ENCODE data around the gene RNF220. TPM values are rescaled to one million over a fixed set of nuclear protein-coding genes. Genes with fewer than 3 reads are reported as not detected.

Gene RNF220
- total RNA-seq, 2 donors from 2014 or later, result 63.9 to 64.3 TPM

GRCh38 chr1:44636083-44636687, 231.1 kb downstream of the RNF220 start:
- ATAC-seq (no peak), DNase-seq (no peak)
- intact Hi-C loops (cut with DNase I, micrococcal nuclease), result no loop called here

DNA sequence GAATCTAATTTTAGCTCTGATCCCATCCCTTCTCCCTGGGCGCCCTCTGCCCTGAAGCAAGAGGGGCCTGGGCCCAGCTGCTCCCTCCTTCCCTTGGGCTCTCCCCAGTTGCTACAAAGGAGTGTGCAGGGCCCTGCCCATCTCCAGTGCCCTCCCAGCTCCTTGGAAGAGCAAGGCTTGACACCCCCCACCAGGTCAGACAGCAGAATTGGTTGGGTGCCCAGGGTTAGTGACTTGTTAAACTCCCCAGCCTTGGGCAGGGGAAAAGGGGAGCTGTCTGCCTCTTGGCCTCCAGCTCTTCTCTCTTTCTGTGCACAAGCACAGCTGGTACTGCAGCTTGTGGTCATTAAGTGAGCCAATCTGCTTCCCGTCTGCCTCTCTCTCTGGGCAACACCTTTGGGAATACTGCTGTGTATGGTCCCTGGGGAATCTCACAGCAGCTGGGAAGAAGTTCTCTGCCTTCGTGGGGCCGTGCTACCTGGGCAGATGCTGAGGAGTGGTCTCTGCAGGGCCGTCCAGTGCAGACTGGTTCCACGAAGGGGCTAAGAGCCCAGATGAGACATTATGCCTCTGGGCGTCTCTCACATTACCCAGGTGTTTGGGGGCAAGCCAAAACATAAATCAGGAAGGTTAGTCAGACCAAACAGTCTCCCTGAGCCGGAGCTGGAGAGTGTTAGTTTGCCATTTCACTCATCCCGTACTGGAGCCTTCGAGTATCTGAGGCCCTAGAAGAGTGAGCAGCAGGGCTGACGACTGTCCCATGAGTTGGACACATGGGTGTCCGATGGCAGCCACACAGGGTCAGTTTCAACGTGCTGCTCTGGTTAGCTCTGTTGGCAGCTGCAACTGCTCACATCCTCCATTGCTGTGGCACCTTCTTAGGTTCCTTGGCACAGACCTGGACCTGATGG, 231.9 kb downstream of the RNF220 start:
- intact Hi-C loops (cut with DNase I, micrococcal nuclease), result no loop called here
- ATAC-seq, result no peak
- DNase-seq, result no peak

GRCh38 chr1:44637702-44638411, 232.8 kb downstream of the RNF220 start:
- intact Hi-C loops (cut with DNase I, micrococcal nuclease), result no loop called here
- ATAC-seq, result no peak
- DNase-seq, result no peak

GRCh38 chr1:44640200-44640853, 235.3 kb downstream of the RNF220 start:
- intact Hi-C loops (cut with DNase I, micrococcal nuclease), result no loop called here
- no peak for DNase-seq
- no peak for ATAC-seq

DNA sequence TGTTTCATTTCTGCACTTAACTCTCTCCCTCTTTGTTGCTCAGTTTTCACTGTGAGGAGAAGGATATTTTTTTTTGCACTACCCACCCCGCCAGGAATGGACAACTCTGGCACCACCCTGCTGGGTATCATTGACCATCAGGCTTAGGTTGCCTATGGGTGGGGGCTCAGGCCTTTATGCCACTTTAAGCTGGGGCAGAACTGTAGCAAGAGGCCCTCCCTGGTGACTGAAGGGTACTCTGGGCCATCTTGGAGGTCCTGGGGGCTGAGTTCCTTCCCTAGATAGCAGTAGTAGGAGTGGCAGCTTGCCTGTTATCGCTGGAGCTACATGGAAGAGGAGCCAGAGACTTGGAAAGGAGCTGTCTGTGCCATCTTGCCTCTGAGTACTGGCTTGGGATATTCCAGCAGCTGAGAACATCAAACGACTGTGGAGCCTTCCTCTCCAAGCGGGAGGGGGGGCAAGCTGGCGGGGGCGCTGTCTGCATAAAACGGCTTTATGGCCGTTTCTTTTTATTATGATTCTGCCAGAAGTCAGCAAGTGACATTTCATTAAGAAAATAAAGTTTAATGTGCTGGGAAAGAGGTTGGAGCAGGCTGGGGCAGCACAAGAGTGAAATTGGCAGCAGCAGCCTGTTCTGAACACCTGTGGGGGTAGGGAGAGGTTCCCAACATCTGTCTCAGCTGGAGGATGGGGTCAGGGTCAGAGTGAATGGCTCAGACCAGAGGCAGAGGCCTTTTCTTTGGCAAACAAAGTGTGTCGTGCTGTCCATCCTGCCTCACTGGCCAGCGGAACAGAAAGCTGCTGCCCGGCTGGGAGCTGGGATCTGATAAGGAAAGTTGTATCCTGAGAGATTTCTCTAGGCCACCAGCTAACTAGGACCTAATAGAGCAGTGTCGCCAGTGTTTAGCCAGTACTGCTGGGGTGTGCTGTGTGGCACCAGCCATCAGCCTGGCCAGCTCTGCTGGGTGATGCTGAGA, 236.4 kb downstream of the RNF220 start:
- intact Hi-C loops (cut with DNase I, micrococcal nuclease), result no loop called here
- no peak for DNase-seq

GRCh38 chr1:44642255-44642654, 237.2 kb downstream of the RNF220 start:
- DNase-seq (no peak), ATAC-seq (no peak)
- intact Hi-C loops (cut with DNase I, micrococcal nuclease), result no loop called here

More for the DNA sequence above, 236.4 kb downstream of the RNF220 start:
- ATAC-seq, result no peak

- intact Hi-C loops (cut with DNase I, micrococcal nuclease), result no loop called here
- no peak for DNase-seq
- ATAC-seq, result no peak
Measured at GRCh38 chr1:44642925-44643324, 237.9 kb downstream of the RNF220 start.

DNA sequence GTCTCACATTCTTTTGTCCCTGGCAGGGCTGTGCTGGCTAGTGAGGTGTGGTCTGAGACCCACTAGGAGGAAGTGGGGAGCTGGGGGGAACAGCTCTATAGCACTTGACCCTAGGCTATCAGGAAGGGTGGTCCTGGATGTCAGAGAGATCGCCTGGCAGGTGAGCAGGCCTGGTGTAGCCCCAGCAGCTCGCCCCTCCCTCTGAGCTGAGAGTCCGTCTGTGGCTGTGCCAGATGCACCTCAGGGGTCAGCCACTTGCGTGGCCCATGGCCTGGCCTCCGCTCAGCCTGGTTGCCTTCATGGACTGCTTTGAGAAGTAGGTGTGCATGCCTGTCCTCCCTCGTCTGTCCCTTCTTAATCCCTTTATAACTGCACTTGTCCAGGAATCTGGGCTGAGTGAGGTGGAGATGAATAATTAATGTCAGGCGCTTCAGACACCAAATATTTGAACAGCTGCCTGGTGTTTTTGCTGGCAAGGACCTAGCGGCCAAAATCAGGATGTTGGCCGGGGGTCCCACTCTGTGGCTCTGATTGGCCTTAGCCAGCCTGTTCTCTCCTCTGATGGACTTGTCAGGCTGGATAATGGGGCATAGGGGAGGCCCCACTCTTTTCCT, 238.8 kb downstream of the RNF220 start:
- intact Hi-C loops (cut with DNase I, micrococcal nuclease), result no loop called here
- DNase-seq (no peak), ATAC-seq (no peak)

- intact Hi-C loops (cut with DNase I, micrococcal nuclease), result no loop called here
- no peak for ATAC-seq
Measured at GRCh38 chr1:44644806-44645205, 239.8 kb downstream of the RNF220 start.

GRCh38 chr1:44645476-44646244, 240.6 kb downstream of the RNF220 start:
- DNase-seq (peak; percentile 30 to 64), ATAC-seq (peak; percentile 9)
- intact Hi-C loops (cut with DNase I, micrococcal nuclease), result no loop called here

More at GRCh38 chr1:44644806-44645205, 239.8 kb downstream of the RNF220 start:
- no peak for DNase-seq

DNA sequence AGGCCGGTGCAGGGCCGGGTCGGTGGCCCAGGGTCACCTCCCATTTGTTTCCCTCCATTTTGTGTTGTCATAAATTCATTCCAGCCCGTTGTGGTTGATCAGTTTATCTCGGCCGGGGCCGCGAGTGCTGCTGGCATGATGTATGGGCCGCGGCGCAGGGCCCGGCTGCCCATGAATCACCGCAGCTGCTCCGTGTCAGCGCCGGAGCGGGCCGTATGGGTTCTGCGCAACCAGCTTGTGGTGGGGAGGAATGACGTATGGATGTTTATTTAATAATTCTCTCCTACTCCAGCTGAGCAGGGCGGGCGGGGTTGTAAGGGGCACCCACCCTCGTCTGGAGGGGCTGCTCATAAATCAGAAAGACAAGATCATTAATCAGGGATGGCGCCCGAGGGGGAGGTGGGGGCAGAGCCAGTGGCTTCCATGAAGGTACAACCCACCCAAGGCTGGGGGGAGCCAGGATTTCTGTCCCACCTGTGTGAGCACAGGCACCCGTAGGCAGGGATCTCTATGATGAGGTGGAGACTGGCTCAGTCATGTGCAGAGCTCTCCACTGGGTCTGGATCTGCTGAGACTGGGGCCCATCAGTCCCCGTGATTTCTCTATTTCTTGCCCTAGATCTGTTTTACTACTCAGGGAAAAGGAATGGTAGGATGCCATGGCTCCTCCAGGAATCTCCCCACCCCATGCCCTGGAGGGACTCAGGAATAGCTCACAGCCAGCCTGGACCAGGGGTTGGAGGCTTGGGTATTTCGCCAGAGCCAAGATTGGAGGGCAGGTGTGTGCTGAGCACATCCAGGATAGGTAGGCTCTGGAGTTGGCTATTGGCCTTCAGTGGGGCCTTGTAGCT, 241.4 kb downstream of the RNF220 start:
- ATAC-seq, result no peak
- peak in 1 of 2 donors; percentile 55 for DNase-seq
- intact Hi-C loops (cut with DNase I, micrococcal nuclease), result no loop called here

GRCh38 chr1:44647896-44648295, 242.8 kb downstream of the RNF220 start:
- DNase-seq, result no peak
- no peak for ATAC-seq
- intact Hi-C loops (cut with DNase I, micrococcal nuclease), result no loop called here

GRCh38 chr1:44648529-44649250, 243.6 kb downstream of the RNF220 start:
- DNase-seq, result no peak
- peak; percentile 41 for ATAC-seq
- intact Hi-C loops (cut with DNase I, micrococcal nuclease), result no loop called here

- ATAC-seq (no peak), DNase-seq (no peak)
- intact Hi-C loops (cut with DNase I, micrococcal nuclease), result loop anchor here in 1 of 2 donors (10.0 kb wide), 1 partner anchor 245 kb away; the partner anchor contains the start of gene RNF220
Measured at GRCh38 chr1:44649788-44650158, 244.7 kb downstream of the RNF220 start.

- DNase-seq, result no peak
- ATAC-seq, result no peak
- intact Hi-C loops (cut with DNase I, micrococcal nuclease), result loop anchor here in 1 of 2 donors (10.0 kb wide), 1 partner anchor 245 kb away; the partner anchor contains the start of gene RNF220
Measured at GRCh38 chr1:44650159-44650831, 245.2 kb downstream of the RNF220 start.
